GM12878 (cell line): ENCODE data around the gene PTCH2. TPM values are rescaled to one million over a fixed set of nuclear protein-coding genes. Genes with fewer than 3 reads are reported as not detected.

ENCODE experiments used
- ATAC-seq: fragments of 200-7000 bp; cut with Tn5 transposase; 3 replicates; pipeline ENCODE4 v1.9.1; 2020; ENCODE audit warnings: mild to moderate bottlenecking, moderate library complexity
- BruUV-seq: library from RNA; stranded (reverse); fragments of 400-500 nt; replicated peaks from 2 replicates; lab custom pipeline; 2021; lab: Mats Ljungman, UMichigan
- CTCF ChIA-PET: fragments of 300-600 bp; sonication (Branson Sonifier 250); formaldehyde crosslinking; extraction: SDS; loops from one replicate; lab custom pipeline; 2021; ENCODE audit warnings: inconsistent platforms; lab: Yijun Ruan, JAX
- POLR2A ChIA-PET: fragments of 350-600 bp; formaldehyde crosslinking; extraction: SDS; loops from one replicate; lab custom pipeline; 2021; ENCODE audit warnings: inconsistent platforms; lab: Charles Lee
- RAD21 ChIA-PET: fragments of 300-600 bp; sonication (Branson Sonifier 250); formaldehyde crosslinking; loops from one replicate; lab custom pipeline; 2023; ENCODE audit warnings: antibody characterized with exemption; ENCODE audit not compliant: unreplicated experiment; lab: Charles Lee
- SMC1A ChIA-PET: fragments of 300-600 bp; sonication (Branson Sonifier 250); formaldehyde crosslinking; loops from one replicate; lab custom pipeline; 2023; ENCODE audit not compliant: unreplicated experiment, uncharacterized antibody; lab: Charles Lee
- DNase-seq: peaks from one replicate; pipeline ENCODE4 v3.0.0-alpha.2; 2011; ENCODE audit warnings: low read depth, low spot score
- FAIRE-seq: peaks from 3 replicates; lab custom pipeline; 2011; peaks lifted over from hg19 to GRCh38; lab: Jason Lieb, UNC
- H2AFZ ChIP-seq: 2 replicates; pipeline ENCODE4 v1.6.0; 2011; ENCODE audit warnings: low read depth, low read length, control low read depth; ENCODE audit not compliant: control insufficient read depth
- H3K27ac ChIP-seq: 2 replicates; pipeline ENCODE4 v1.5.1; 2011; ENCODE audit warnings: control low read depth; ENCODE audit not compliant: control insufficient read depth, insufficient read depth
- H3K27me3 ChIP-seq, 2 experiments: replicated peaks in 1 of 2; 2 replicates each; pipeline versions ENCODE4 v1.6.0 to v1.6.1; 2011; ENCODE audit warnings: low read length in 1 of 2; ENCODE audit not compliant: control insufficient read depth in 2 of 2, insufficient read depth in 2 of 2
- H3K36me3 ChIP-seq, 2 experiments: 2 replicates each; pipeline ENCODE4 v1.5.1; 2011; ENCODE audit warnings: low read length in 1 of 2; ENCODE audit not compliant: control insufficient read depth in 2 of 2, insufficient read depth in 2 of 2
- H3K4me1 ChIP-seq: 2 replicates; pipeline ENCODE4 v1.6.1; 2011; ENCODE audit warnings: mild to moderate bottlenecking, low read length, moderate library complexity, mixed read lengths; ENCODE audit not compliant: control insufficient read depth, insufficient read depth
- H3K4me2 ChIP-seq: 2 replicates; pipeline ENCODE4 v1.6.0; 2011; ENCODE audit warnings: control low read depth; ENCODE audit not compliant: control insufficient read depth, insufficient read depth
- H3K4me3 ChIP-seq: fragments of 200-600 bp; sonication (generic); 2 replicates; pipeline ENCODE4 v1.5.1; 2016
- H3K79me2 ChIP-seq: 2 replicates; pipeline ENCODE4 v1.6.0; 2011; ENCODE audit warnings: low read length; ENCODE audit not compliant: control insufficient read depth, insufficient read depth
- H3K9ac ChIP-seq: 2 replicates; pipeline ENCODE4 v1.8.0; 2011; ENCODE audit warnings: low read length, control low read depth, mixed read lengths; ENCODE audit not compliant: control insufficient read depth, insufficient read depth
- H3K9me3 ChIP-seq: replicated peaks from 3 replicates; pipeline ENCODE4 v1.5.1; 2011; ENCODE audit warnings: mild to moderate bottlenecking, low read length; ENCODE audit not compliant: control insufficient read depth, insufficient read depth
- H4K20me1 ChIP-seq: 2 replicates; pipeline ENCODE4 v1.6.0; 2011; ENCODE audit not compliant: control insufficient read depth, insufficient read depth
- CBX3 ChIP-seq: fragments of 200-600 bp; sonication (generic); IDR thresholded peaks from 2 replicates; pipeline ENCODE4 v1.6.1; 2016; ENCODE audit warnings: low read depth, borderline replicate concordance
- EGR1 ChIP-seq, 2 experiments: IDR thresholded peaks; 1 replicate in 1 of 2; 2 replicates in 1 of 2; pipeline ENCODE4 v1.6.1; 2011 to 2012; ENCODE audit warnings: low read depth in 2 of 2, low read length in 2 of 2, borderline replicate concordance in 1 of 2, mild to moderate bottlenecking in 1 of 2, moderate library complexity in 1 of 2
- HDAC6 ChIP-seq: fragments of 200-600 bp; sonication (generic); IDR thresholded peaks from one replicate; pipeline ENCODE4 v1.8.0; 2017; ENCODE audit warnings: antibody characterized with exemption; ENCODE audit not compliant: unreplicated experiment
- KDM1A ChIP-seq: fragments of 200-600 bp; sonication (generic); IDR thresholded peaks from 2 replicates; pipeline ENCODE4 v1.6.1; 2016; ENCODE audit warnings: borderline replicate concordance
- KLF5 ChIP-seq: fragments of 450-650 bp; IDR thresholded peaks from 2 replicates; pipeline ENCODE4 v1.6.1; 2014; ENCODE audit warnings: mild to moderate bottlenecking; ENCODE audit not compliant: partially characterized antibody
- MTA3 ChIP-seq: IDR thresholded peaks from 2 replicates; pipeline ENCODE4 v1.6.1; 2012; ENCODE audit warnings: low read length, inconsistent platforms, borderline replicate concordance
- STAT1 ChIP-seq: fragments of 450-650 bp; conservative IDR thresholded peaks from 2 replicates; pipeline ENCODE4 v1.6.1; 2014; ENCODE audit warnings: antibody characterized with exemption, mild to moderate bottlenecking
- SUPT20H ChIP-seq: IDR thresholded peaks from 2 replicates; pipeline ENCODE4 v1.6.1; 2011; ENCODE audit warnings: low read depth, mild to moderate bottlenecking, low read length, moderate library complexity, borderline replicate concordance; ENCODE audit not compliant: control insufficient read depth
- ZBED1 ChIP-seq: IDR thresholded peaks from 2 replicates; pipeline ENCODE4 v1.6.1; 2016; ENCODE audit warnings: borderline replicate concordance
- WGBS: methylation state at CpG from one replicate; pipeline ENCODE4 v1.1.6; 2016; ENCODE audit warnings: low lambda C conversion rate; ENCODE audit not compliant: insufficient replicate concordance, insufficient coverage; ENCODE audit errors: missing lambda C conversion rate; 5-methylcytosine and 5-hydroxymethylcytosine counted together
- in situ Hi-C: fragments of 300-500 bp; cut with MboI; formaldehyde crosslinking; loops from 9 replicates; pipeline ENCODE4 v1.14.3; 2018; ENCODE audit warnings: mixed read lengths
- intact Hi-C: fragments of 100-400 bp; cut with micrococcal nuclease; formaldehyde crosslinking; loops from one replicate; pipeline ENCODE4 v1.14.2; 2022; ENCODE audit not compliant: unreplicated experiment
- polyA plus RNA-seq, 11 experiments: library from polyadenylated mRNA; depleted of rRNA in 4 of 11; unstranded in 6 of 11; stranded (reverse) in 5 of 11; fragments of >200 nt; fragmentation: Nextera tagmentation in 4 of 11; fragmentation: Illumina TruSeq in 1 of 11; extraction: Ambion mirVana in 4 of 11; extraction: Trizol in 1 of 11; gene quantifications; 1 replicate in 1 of 11; 2 replicates in 10 of 11; pipeline versions ENCODE4 v1.2.1 to v1.2.3, GENCODE V29; 2011 to 2016; ENCODE audit warnings: inconsistent platforms in 2 of 11, missing spikeins in 2 of 11, low read depth in 1 of 11
- total RNA-seq, 4 experiments: library from RNA; depleted of rRNA in 3 of 4; stranded (reverse); fragments of >200 nt in 3 of 4; fragmentation: Illumina TruSeq in 1 of 4; extraction: Trizol in 1 of 4; gene quantifications; 2 replicates each; pipeline versions ENCODE4 v1.2.1 to v1.2.3, GENCODE V29; 2013 to 2021
- TF ChIP-seq, protein P1 (sequence below): fragments of 450-650 bp; IDR thresholded peaks from 2 replicates; pipeline ENCODE4 v1.6.1; 2017; ENCODE audit warnings: low read depth, mild to moderate bottlenecking, moderate library complexity
- TF ChIP-seq, protein P2 (sequence below): IDR thresholded peaks from 2 replicates; pipeline ENCODE4 v1.6.1; 2012; ENCODE audit warnings: low read length, inconsistent platforms
- TF ChIP-seq, protein P3 (sequence below): fragments of 450-650 bp; conservative IDR thresholded peaks from 2 replicates; pipeline ENCODE4 v1.6.1; 2017; ENCODE audit warnings: mild to moderate bottlenecking, moderate library complexity
- TF ChIP-seq, protein P4 (sequence below): IDR thresholded peaks from 2 replicates; pipeline ENCODE4 v1.6.1; 2011; ENCODE audit warnings: mild to moderate bottlenecking, low read depth, low read length, moderate library complexity; ENCODE audit not compliant: insufficient replicate concordance

Gene PTCH2
- total and polyA plus RNA-seq, 10 of the 15 experiments (the other 5 are each of a cell fraction or from before 2014, with no cell fraction given): 0.03 to 8.4 (median 0.10) TPM

DNA sequence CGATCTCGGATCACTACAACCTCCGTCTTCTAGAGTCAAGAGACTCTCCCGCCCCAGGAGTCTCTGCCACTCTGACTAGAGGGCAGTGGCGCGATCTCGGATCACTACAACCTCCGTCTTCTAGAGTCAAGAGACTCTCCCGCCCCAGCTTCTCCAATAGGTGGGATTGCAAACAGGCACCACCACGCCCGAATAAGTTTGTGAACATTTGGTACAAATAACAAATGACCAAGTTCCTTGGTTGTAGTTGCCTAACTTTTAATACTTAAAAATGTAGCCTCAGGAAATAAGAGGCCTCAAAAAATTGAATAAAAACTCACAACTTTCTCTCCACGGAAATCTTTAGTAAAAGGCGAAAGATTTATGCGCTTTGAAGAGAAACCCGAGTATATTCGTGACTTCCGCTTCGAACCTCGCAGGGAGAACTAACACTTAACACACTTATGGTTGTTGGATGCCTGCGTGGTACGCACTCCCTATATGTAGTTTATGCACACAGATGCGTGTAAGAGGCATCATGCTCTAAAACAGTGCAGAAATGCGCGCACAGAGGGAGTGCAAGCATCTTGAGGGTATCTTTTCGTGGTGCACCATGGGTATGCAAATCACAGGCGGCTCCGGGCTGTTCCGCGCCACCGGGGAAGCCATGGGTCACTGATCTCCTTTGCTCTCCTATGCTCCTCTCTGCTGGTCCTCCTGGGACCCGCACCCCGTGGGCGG lies 23.3 kb downstream of the PTCH2 start:
- SMC1A ChIA-PET: interaction anchor here (0.7 to 5.9 kb wide), 11 partner anchors 11 to 485 kb away, joined by 3 to 52 read pairs (median 4); partner anchors contain the start of genes BTBD19, DYNLT4 and PLK3
- H3K79me2 ChIP-seq: no peaks in the 10 kb centered on the region
- no peaks in the 10 kb centered on the region for H3K27me3 ChIP-seq
- under 1% methylated on average over 33 of the region's 33 CpGs for WGBS
- intact Hi-C loops: loop anchor here (1.0 to 5.0 kb wide), 3 partner anchors 42 to 98 kb away; partner anchors contain the start of gene RPS8
- H3K4me2 ChIP-seq: peak overlapping the region; percentile 96
- peak overlapping the region; percentile 97 for H3K9ac ChIP-seq
- FAIRE-seq (peak; percentile 100), ATAC-seq (peak; percentile 96), DNase-seq (peak; percentile 90)
- TSS peak; percentile 100 for BruUV-seq
- CTCF ChIA-PET: interaction anchor here (0.5 to 4.7 kb wide), 16 partner anchors 11 to 192 kb away, joined by 3 to 45 read pairs (median 4); partner anchors contain the start of genes BTBD19, DYNLT4, HECTD3 and PLK3
- no peaks in the 10 kb centered on the region for H3K9me3 ChIP-seq
- peak overlapping the region; percentile 36; the same call in 1 of the 2 replicates for H3K4me3 ChIP-seq
- H2AFZ ChIP-seq: peak overlapping the region; percentile 100
- in situ Hi-C loops: no loop called here
- no peaks in the 10 kb centered on the region for H3K36me3 ChIP-seq
- H3K27ac ChIP-seq: peak overlapping the region; percentile 100
- RAD21 ChIA-PET: interaction anchor here (0.5 to 3.5 kb wide), 11 partner anchors 11 to 484 kb away, joined by 3 to 41 read pairs (median 4); partner anchors contain the start of genes BTBD19, PLK3 and UROD
- H4K20me1 ChIP-seq: no peaks in the 10 kb centered on the region
- POLR2A ChIA-PET: interaction anchor here (0.6 to 5.9 kb wide), 17 partner anchors 11 to 485 kb away, joined by 3 to 56 read pairs (median 4); partner anchors contain the start of genes BEST4, BTBD19, DYNLT4 and PLK3
- H3K4me1 ChIP-seq: peaks cover 6% of the 10 kb centered on the region
- peak; percentile 90 for TF ChIP-seq KLF5
- no peak for TF ChIP-seq SUPT20H
- TF ChIP-seq, protein P1, sequence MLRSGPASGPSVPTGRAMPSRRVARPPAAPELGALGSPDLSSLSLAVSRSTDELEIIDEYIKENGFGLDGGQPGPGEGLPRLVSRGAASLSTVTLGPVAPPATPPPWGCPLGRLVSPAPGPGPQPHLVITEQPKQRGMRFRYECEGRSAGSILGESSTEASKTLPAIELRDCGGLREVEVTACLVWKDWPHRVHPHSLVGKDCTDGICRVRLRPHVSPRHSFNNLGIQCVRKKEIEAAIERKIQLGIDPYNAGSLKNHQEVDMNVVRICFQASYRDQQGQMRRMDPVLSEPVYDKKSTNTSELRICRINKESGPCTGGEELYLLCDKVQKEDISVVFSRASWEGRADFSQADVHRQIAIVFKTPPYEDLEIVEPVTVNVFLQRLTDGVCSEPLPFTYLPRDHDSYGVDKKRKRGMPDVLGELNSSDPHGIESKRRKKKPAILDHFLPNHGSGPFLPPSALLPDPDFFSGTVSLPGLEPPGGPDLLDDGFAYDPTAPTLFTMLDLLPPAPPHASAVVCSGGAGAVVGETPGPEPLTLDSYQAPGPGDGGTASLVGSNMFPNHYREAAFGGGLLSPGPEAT: peak; percentile 25; the same call in 1 of the 2 replicates
- TF ChIP-seq ZBED1: peak; percentile 100
- no peak for TF ChIP-seq KDM1A
- TF ChIP-seq STAT1: peak; percentile 61; the same call in 1 of the 2 replicates
- TF ChIP-seq, protein P2, sequence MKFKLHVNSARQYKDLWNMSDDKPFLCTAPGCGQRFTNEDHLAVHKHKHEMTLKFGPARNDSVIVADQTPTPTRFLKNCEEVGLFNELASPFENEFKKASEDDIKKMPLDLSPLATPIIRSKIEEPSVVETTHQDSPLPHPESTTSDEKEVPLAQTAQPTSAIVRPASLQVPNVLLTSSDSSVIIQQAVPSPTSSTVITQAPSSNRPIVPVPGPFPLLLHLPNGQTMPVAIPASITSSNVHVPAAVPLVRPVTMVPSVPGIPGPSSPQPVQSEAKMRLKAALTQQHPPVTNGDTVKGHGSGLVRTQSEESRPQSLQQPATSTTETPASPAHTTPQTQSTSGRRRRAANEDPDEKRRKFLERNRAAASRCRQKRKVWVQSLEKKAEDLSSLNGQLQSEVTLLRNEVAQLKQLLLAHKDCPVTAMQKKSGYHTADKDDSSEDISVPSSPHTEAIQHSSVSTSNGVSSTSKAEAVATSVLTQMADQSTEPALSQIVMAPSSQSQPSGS: peak; percentile 100
- TF ChIP-seq HDAC6: peak; percentile 92
- TF ChIP-seq CBX3: no peak
- TF ChIP-seq MTA3: peak; percentile 100
- TF ChIP-seq, protein P3, sequence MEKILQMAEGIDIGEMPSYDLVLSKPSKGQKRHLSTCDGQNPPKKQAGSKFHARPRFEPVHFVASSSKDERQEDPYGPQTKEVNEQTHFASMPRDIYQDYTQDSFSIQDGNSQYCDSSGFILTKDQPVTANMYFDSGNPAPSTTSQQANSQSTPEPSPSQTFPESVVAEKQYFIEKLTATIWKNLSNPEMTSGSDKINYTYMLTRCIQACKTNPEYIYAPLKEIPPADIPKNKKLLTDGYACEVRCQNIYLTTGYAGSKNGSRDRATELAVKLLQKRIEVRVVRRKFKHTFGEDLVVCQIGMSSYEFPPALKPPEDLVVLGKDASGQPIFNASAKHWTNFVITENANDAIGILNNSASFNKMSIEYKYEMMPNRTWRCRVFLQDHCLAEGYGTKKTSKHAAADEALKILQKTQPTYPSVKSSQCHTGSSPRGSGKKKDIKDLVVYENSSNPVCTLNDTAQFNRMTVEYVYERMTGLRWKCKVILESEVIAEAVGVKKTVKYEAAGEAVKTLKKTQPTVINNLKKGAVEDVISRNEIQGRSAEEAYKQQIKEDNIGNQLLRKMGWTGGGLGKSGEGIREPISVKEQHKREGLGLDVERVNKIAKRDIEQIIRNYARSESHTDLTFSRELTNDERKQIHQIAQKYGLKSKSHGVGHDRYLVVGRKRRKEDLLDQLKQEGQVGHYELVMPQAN: peak; percentile 53; the same call in 1 of the 2 replicates
- TF ChIP-seq, protein P4, sequence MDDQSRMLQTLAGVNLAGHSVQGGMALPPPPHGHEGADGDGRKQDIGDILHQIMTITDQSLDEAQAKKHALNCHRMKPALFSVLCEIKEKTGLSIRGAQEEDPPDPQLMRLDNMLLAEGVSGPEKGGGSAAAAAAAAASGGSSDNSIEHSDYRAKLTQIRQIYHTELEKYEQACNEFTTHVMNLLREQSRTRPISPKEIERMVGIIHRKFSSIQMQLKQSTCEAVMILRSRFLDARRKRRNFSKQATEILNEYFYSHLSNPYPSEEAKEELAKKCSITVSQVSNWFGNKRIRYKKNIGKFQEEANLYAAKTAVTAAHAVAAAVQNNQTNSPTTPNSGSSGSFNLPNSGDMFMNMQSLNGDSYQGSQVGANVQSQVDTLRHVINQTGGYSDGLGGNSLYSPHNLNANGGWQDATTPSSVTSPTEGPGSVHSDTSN: peak; percentile 43
- TF ChIP-seq EGR1 (IDR thresholded peaks at IDR 0.05; ENCODE audit: borderline replicate concordance in 1 of 2, low read depth in 2 of 2, low read length in 2 of 2): peak; percentile 48 to 62
